ENCODE measurements around the gene VSTM2L. TPM values are rescaled to one million over a fixed set of nuclear protein-coding genes. Genes with fewer than 3 reads are reported as not detected.
A peak's percentile ranks its signal among the peaks of the same experiment; 100 is the strongest.

VSTM2L gene
- total RNA-seq, 1 donor from 2014 or later: 2.9 TPM

- Mint-ChIP-seq H3K27ac (peak overlapping the region; percentile 9), H3K36me3 (no peaks in the 10 kb centered on the region), H3K27me3 (ENCODE audit: insufficient read depth, low read depth) (peaks cover 2% of the 10 kb centered on the region), H3K4me1 (peaks cover 29% of the 10 kb centered on the region), H3K4me3 (no peak overlapping the region), H3K9me3 (no peaks in the 10 kb centered on the region)
- H3K27ac ChIP-seq: no peak overlapping the region
- no peaks in the 10 kb centered on the region for H3K9me3 ChIP-seq (ENCODE audit: low read depth)
- TF ChIP-seq, protein P1, sequence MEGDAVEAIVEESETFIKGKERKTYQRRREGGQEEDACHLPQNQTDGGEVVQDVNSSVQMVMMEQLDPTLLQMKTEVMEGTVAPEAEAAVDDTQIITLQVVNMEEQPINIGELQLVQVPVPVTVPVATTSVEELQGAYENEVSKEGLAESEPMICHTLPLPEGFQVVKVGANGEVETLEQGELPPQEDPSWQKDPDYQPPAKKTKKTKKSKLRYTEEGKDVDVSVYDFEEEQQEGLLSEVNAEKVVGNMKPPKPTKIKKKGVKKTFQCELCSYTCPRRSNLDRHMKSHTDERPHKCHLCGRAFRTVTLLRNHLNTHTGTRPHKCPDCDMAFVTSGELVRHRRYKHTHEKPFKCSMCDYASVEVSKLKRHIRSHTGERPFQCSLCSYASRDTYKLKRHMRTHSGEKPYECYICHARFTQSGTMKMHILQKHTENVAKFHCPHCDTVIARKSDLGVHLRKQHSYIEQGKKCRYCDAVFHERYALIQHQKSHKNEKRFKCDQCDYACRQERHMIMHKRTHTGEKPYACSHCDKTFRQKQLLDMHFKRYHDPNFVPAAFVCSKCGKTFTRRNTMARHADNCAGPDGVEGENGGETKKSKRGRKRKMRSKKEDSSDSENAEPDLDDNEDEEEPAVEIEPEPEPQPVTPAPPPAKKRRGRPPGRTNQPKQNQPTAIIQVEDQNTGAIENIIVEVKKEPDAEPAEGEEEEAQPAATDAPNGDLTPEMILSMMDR (IDR thresholded peaks at IDR 0.05): no peak
- no peak for TF ChIP-seq EZH2phosphoT487 (IDR thresholded peaks at IDR 0.05)
- TF ChIP-seq EZH2 (IDR thresholded peaks at IDR 0.05): no peak
- no peaks in the 10 kb centered on the region for H3K79me2 ChIP-seq (ENCODE audit: low read depth)
- no peaks in the 10 kb centered on the region for H3K36me3 ChIP-seq
- no peak overlapping the region for H3K9ac ChIP-seq
- peaks cover 32% of the 10 kb centered on the region for H3K4me1 ChIP-seq
- DNase-seq (ENCODE audit: low spot score): no peak
- no peak overlapping the region for H3K4me3 ChIP-seq
- no peaks in the 10 kb centered on the region for H4K20me1 ChIP-seq (ENCODE audit: low read depth)
- H2AFZ ChIP-seq (replicated peaks): no peak overlapping the region
- peaks cover 29% of the 10 kb centered on the region for H3F3A ChIP-seq (ENCODE audit: low read depth)
- H3K27me3 ChIP-seq: no peaks in the 10 kb centered on the region
- no peak overlapping the region for H3K4me2 ChIP-seq
These were observed 19.1 kb downstream of the VSTM2L start for GRCh38 chr20:37922016-37922415.

- Histone ChIP-seq H3K9ac (no peak overlapping the region), H3K27ac (no peak overlapping the region), H3K36me3 (no peaks in the 10 kb centered on the region), H3F3A (ENCODE audit: low read depth) (no peaks in the 10 kb centered on the region), H3K79me2 (ENCODE audit: low read depth) (no peaks in the 10 kb centered on the region), H3K4me1 (peaks cover 5% of the 10 kb centered on the region), H3K4me2 (no peak overlapping the region), H3K4me3 (no peak overlapping the region), H2AFZ (replicated peaks) (no peak overlapping the region), H3K27me3 (no peaks in the 10 kb centered on the region), H3K9me3 (ENCODE audit: low read depth) (no peaks in the 10 kb centered on the region), H4K20me1 (ENCODE audit: low read depth) (no peaks in the 10 kb centered on the region)
- no peaks in the 10 kb centered on the region for H3K36me3 Mint-ChIP-seq
- no peaks in the 10 kb centered on the region for H3K27me3 Mint-ChIP-seq (ENCODE audit: insufficient read depth, low read depth)
- DNase-seq (ENCODE audit: low spot score): no peak
- H3K27ac Mint-ChIP-seq: no peak overlapping the region
- TF ChIP-seq EZH2 (IDR thresholded peaks at IDR 0.05) (no peak), EZH2phosphoT487 (IDR thresholded peaks at IDR 0.05) (no peak)
- TF ChIP-seq, protein P1 (IDR thresholded peaks at IDR 0.05): no peak
- no peak overlapping the region for H3K4me3 Mint-ChIP-seq
- peaks cover 27% of the 10 kb centered on the region for H3K4me1 Mint-ChIP-seq
- no peaks in the 10 kb centered on the region for H3K9me3 Mint-ChIP-seq
These were observed 22.6 kb downstream of the VSTM2L start for GRCh38 chr20:37925265-37926165.

- no peak for DNase-seq (ENCODE audit: low spot score)
- peaks cover 5% of the 10 kb centered on the region for H3K27me3 Mint-ChIP-seq (ENCODE audit: insufficient read depth, low read depth)
- TF ChIP-seq, protein P1 (IDR thresholded peaks at IDR 0.05): no peak
- TF ChIP-seq EZH2 (IDR thresholded peaks at IDR 0.05) (no peak), EZH2phosphoT487 (IDR thresholded peaks at IDR 0.05) (no peak)
- Histone ChIP-seq H4K20me1 (ENCODE audit: low read depth) (no peaks in the 10 kb centered on the region), H3K27ac (no peak overlapping the region), H3K36me3 (no peaks in the 10 kb centered on the region), H3F3A (ENCODE audit: low read depth) (no peaks in the 10 kb centered on the region), H3K79me2 (ENCODE audit: low read depth) (no peaks in the 10 kb centered on the region), H3K9ac (no peak overlapping the region), H3K4me3 (no peak overlapping the region), H3K9me3 (ENCODE audit: low read depth) (no peaks in the 10 kb centered on the region), H3K4me1 (peaks cover 9% of the 10 kb centered on the region), H3K4me2 (no peak overlapping the region), H3K27me3 (no peaks in the 10 kb centered on the region), H2AFZ (replicated peaks) (no peak overlapping the region)
- H3K27ac Mint-ChIP-seq: no peak overlapping the region
- peaks cover 28% of the 10 kb centered on the region for H3K4me1 Mint-ChIP-seq
- H3K9me3 Mint-ChIP-seq: no peaks in the 10 kb centered on the region
- H3K4me3 Mint-ChIP-seq: no peak overlapping the region
- no peaks in the 10 kb centered on the region for H3K36me3 Mint-ChIP-seq
These were observed 23.7 kb downstream of the VSTM2L start for GRCh38 chr20:37926612-37927011.
